ENCODE data around the gene TRMT1.

The TRMT1 gene

DNA sequence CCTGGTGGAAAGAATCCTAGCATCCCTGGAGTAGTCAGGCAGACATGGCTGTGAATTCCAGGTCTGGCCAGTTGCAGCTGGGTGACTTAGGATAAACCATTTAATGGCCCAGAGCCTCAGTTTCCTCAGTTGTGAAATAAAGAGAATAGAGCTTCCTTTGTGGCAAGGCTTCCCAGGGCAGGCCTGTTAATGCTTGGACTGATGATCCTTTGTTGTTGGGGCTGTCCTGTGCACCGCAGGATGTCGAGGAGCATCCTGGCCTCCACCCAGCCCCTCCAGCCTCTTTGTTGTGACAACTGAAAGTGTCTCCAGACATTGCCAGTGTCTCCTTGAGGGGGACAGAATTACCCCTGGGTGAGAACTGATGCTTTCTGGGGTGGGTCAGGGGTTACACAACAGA lies 30.2 kb downstream of the TRMT1 start:
- H3K27me3 ChIP-seq (ENCODE audit: insufficient read depth, low read length) = no peaks in the 10 kb centered on the region
- H3K27ac ChIP-seq (ENCODE audit: low read depth, low read length) = no peak overlapping the region
- H3K79me2 ChIP-seq (ENCODE audit: control insufficient read depth, insufficient read depth, low read length, unreplicated experiment) = peaks cover 2% of the 10 kb centered on the region
- no peak overlapping the region for H2AFZ ChIP-seq (ENCODE audit: low read length, unreplicated experiment)
- no peak overlapping the region for H3K4me3 ChIP-seq (ENCODE audit: low read depth, low read length)
- H3K4me1 ChIP-seq (ENCODE audit: control insufficient read depth, insufficient read depth, low read length, unreplicated experiment) = peaks cover 4% of the 10 kb centered on the region
- H3K36me3 ChIP-seq (ENCODE audit: insufficient read depth, low read length) = no peaks in the 10 kb centered on the region

DNA sequence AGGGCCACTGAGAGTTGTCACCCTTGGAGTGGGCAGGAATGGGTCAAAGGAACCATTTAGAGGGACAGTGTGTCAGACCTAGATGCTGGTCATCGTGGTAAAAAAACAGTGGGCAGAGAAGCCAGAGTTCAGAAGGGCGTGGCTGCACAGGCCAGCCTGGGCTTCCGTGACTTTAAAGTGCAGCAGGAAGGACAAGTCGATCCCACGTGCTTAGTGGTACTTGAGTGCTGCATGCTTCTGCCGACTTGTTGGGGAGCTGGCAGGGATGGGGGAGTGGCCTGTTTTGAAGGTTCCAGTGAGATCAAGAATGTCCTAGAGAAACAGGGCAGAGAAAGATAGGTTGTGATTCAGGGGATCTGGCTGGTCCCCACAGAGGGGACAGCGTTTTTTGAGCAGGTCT lies 30.9 kb downstream of the TRMT1 start:
- no peaks in the 10 kb centered on the region for H3K27me3 ChIP-seq (ENCODE audit: insufficient read depth, low read length)
- no peaks in the 10 kb centered on the region for H3K36me3 ChIP-seq (ENCODE audit: insufficient read depth, low read length)

DNA sequence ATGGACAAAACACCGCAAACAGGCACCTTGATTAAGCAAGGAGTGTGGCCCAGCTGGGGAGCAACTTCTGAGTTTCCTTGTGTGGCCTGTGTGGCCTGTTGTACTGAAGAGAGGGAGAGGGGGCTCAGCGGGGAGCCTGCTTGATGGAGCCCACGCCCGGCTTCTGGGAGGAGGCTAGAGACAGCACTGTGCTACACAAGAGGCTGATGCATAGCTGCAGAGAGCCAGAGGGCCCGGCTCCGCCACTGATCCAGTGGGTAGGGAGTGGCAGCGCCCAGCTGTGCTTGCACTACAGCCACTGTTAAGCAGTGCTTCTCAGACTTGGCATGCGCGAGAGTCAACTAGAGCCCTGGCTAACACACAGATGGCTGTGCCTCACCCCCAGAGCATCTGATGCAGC lies 32.9 kb downstream of the TRMT1 start:
- H2AFZ ChIP-seq (ENCODE audit: low read length, unreplicated experiment) = no peak overlapping the region
- no peaks in the 10 kb centered on the region; the same call in 1 of the 2 replicates for H3K36me3 ChIP-seq (ENCODE audit: insufficient read depth, low read length)
- H3K4me1 ChIP-seq (ENCODE audit: control insufficient read depth, insufficient read depth, low read length, unreplicated experiment) = peaks cover 14% of the 10 kb centered on the region
- H3K27me3 ChIP-seq (ENCODE audit: insufficient read depth, low read length) = no peaks in the 10 kb centered on the region
- no peak overlapping the region for H3K4me3 ChIP-seq (ENCODE audit: low read depth, low read length)
- H3K27ac ChIP-seq (ENCODE audit: low read depth, low read length) = no peak overlapping the region
- H3K79me2 ChIP-seq (ENCODE audit: control insufficient read depth, insufficient read depth, low read length, unreplicated experiment) = peaks cover 2% of the 10 kb centered on the region

More for the DNA sequence above, 30.9 kb downstream of the TRMT1 start:
- Histone ChIP-seq H3K4me3 (ENCODE audit: low read depth, low read length) (no peak overlapping the region), H3K79me2 (ENCODE audit: control insufficient read depth, insufficient read depth, low read length, unreplicated experiment) (peaks cover 2% of the 10 kb centered on the region), H3K27ac (ENCODE audit: low read depth, low read length) (no peak overlapping the region), H3K4me1 (ENCODE audit: control insufficient read depth, insufficient read depth, low read length, unreplicated experiment) (no peaks in the 10 kb centered on the region), H2AFZ (ENCODE audit: low read length, unreplicated experiment) (no peak overlapping the region)

DNA sequence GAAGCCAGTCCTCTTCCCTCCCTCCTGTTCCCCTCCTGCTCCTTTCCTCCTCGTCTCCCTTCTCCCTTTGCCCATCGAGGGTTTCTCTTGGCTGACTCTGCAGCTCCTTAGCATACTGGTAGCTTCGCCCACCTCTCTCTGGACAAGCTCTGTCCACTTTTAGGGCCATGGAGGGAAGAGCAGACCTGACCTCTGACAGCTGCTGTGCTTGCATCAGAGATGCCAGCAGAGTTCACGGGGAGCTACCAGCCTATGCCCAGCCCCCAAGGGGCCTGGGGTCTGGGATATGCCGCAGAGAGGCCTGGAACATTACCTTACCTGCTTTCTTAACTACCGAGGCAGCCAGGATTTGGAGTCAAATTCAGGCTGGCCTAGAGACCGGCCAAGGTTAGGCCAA lies 33.5 kb downstream of the TRMT1 start:
- no peaks in the 10 kb centered on the region; the same call in 1 of the 2 replicates for H3K36me3 ChIP-seq (ENCODE audit: insufficient read depth, low read length)
- no peaks in the 10 kb centered on the region for H3K27me3 ChIP-seq (ENCODE audit: insufficient read depth, low read length)
- H3K4me3 ChIP-seq (ENCODE audit: low read depth, low read length) = no peak overlapping the region
- no peak overlapping the region for H2AFZ ChIP-seq (ENCODE audit: low read length, unreplicated experiment)
- H3K79me2 ChIP-seq (ENCODE audit: control insufficient read depth, insufficient read depth, low read length, unreplicated experiment) = peaks cover 2% of the 10 kb centered on the region
- H3K4me1 ChIP-seq (ENCODE audit: control insufficient read depth, insufficient read depth, low read length, unreplicated experiment) = peaks cover 15% of the 10 kb centered on the region
- H3K27ac ChIP-seq (ENCODE audit: low read depth, low read length) = no peak overlapping the region

DNA sequence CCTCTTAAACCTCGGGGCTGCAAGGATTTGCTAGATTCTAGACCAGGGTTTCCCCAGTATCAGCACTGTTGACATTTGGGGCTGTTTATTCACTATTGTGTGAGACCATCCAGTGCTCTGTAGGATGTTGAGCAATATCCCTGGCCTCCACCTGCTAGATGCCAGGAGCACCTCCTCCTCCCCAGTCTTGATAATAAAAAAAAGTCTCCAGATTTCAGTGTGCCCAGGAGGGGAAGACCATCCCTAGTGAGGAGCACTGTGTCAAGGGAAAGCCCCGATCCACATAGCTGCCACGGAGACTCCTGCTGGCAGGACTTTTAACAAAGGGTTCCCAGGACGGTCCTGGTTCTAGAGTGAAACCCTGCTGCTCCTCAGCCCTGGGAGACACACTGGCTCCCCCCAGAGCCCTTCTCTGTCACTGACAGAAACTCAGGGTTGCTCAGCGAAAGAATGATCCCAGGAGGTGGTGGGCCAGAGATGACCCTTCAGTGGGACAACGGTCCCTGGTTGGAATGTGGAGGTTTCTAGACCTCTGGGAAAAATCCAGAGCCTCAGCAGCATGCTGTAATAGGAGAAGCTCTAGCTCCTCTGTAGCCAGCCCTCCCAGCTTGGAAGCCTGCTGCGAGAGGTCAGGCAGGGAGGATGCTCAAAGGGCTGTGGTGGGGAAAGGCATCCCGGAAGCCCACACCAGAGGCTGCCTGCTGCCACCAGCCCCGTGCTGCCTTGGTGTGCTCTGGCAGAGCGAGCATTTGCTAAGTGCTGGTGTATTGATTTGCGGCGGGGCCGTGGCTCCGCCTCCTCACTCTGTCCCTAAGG lies 34.1 kb downstream of the TRMT1 start:
- H3K4me1 ChIP-seq (ENCODE audit: control insufficient read depth, insufficient read depth, low read length, unreplicated experiment) = peaks cover 15% of the 10 kb centered on the region
- no peaks in the 10 kb centered on the region for H3K27me3 ChIP-seq (ENCODE audit: insufficient read depth, low read length)
- H3K36me3 ChIP-seq (ENCODE audit: insufficient read depth, low read length) = no peaks in the 10 kb centered on the region; the same call in 1 of the 2 replicates

DNA sequence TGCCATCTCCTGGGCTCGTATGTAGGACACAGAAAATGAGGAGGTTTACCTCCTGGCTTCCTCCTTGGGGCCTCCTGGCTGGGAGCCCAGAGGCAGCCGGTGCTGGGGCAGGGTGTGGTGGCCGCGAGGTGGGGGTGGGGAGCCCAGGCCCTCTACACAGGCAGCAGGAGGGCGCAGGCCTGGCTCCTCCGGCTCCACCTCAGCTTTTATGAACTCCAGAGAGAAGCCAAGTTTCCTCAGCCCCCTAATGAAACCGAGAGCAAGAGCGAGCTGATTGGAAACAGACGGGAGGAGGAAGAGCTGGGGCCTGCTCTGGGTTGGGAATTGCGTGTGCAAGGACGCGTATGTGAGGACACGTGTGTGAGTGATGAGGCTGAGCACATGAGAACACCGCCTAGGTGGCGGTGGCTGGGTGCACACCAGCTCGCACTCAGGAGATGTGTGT lies 37.0 kb downstream of the TRMT1 start:
- H3K79me2 ChIP-seq (ENCODE audit: control insufficient read depth, insufficient read depth, low read length, unreplicated experiment) = no peaks in the 10 kb centered on the region
- H3K36me3 ChIP-seq (ENCODE audit: insufficient read depth, low read length) = no peaks in the 10 kb centered on the region; the same call in 1 of the 2 replicates
- no peaks in the 10 kb centered on the region for H3K27me3 ChIP-seq (ENCODE audit: insufficient read depth, low read length)
- no peak overlapping the region for H3K4me3 ChIP-seq (ENCODE audit: low read depth, low read length)
- H2AFZ ChIP-seq (ENCODE audit: low read length, unreplicated experiment) = no peak overlapping the region
- no peak overlapping the region; the same call in 1 of the 2 replicates for H3K27ac ChIP-seq (ENCODE audit: low read depth, low read length)
- H3K4me1 ChIP-seq (ENCODE audit: control insufficient read depth, insufficient read depth, low read length, unreplicated experiment) = peaks cover 15% of the 10 kb centered on the region

More for the DNA sequence above, 34.1 kb downstream of the TRMT1 start:
- Histone ChIP-seq H3K79me2 (ENCODE audit: control insufficient read depth, insufficient read depth, low read length, unreplicated experiment) (peaks cover 2% of the 10 kb centered on the region), H3K4me3 (ENCODE audit: low read depth, low read length) (no peak overlapping the region), H2AFZ (ENCODE audit: low read length, unreplicated experiment) (no peak overlapping the region), H3K27ac (ENCODE audit: low read depth, low read length) (no peak overlapping the region)

GRCh38 chr19:13078897-13079541 lies 37.5 kb downstream of the TRMT1 start:
- no peak overlapping the region for H3K27ac ChIP-seq (ENCODE audit: low read depth, low read length)
- H3K36me3 ChIP-seq (ENCODE audit: insufficient read depth, low read length) = no peaks in the 10 kb centered on the region; the same call in 1 of the 2 replicates
- no peaks in the 10 kb centered on the region for H3K27me3 ChIP-seq (ENCODE audit: insufficient read depth, low read length)
- H2AFZ ChIP-seq (ENCODE audit: low read length, unreplicated experiment) = no peak overlapping the region
- no peaks in the 10 kb centered on the region for H3K79me2 ChIP-seq (ENCODE audit: control insufficient read depth, insufficient read depth, low read length, unreplicated experiment)
- peaks cover 15% of the 10 kb centered on the region for H3K4me1 ChIP-seq (ENCODE audit: control insufficient read depth, insufficient read depth, low read length, unreplicated experiment)
- no peak overlapping the region for H3K4me3 ChIP-seq (ENCODE audit: low read depth, low read length)

DNA sequence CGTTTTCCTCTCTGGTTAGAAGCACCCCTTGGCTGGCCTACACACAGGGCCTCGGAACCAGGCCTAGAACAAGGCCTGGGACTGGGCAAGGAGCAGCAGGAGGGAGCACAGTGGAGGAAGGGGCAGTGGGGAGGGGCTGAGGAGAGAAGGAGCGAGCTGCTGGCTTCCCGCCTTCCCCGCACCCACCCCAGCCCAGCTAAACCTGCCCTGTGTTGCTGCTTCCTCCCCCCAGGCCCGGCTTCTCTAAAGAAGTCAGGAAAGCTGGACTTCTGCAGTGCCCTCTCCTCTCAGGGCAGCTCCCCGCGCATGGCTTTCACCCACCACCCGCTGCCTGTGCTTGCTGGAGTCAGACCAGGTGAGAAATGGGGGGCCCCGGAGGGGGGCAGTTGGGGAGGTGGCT lies 38.2 kb downstream of the TRMT1 start:
- H3K27me3 ChIP-seq (ENCODE audit: insufficient read depth, low read length) = no peaks in the 10 kb centered on the region
- no peak overlapping the region for H3K4me3 ChIP-seq (ENCODE audit: low read depth, low read length)
- peaks cover 15% of the 10 kb centered on the region for H3K4me1 ChIP-seq (ENCODE audit: control insufficient read depth, insufficient read depth, low read length, unreplicated experiment)
- H2AFZ ChIP-seq (ENCODE audit: low read length, unreplicated experiment) = no peak overlapping the region
- no peaks in the 10 kb centered on the region; the same call in 1 of the 2 replicates for H3K36me3 ChIP-seq (ENCODE audit: insufficient read depth, low read length)
- no peak overlapping the region for H3K27ac ChIP-seq (ENCODE audit: low read depth, low read length)
- no peaks in the 10 kb centered on the region for H3K79me2 ChIP-seq (ENCODE audit: control insufficient read depth, insufficient read depth, low read length, unreplicated experiment)

DNA sequence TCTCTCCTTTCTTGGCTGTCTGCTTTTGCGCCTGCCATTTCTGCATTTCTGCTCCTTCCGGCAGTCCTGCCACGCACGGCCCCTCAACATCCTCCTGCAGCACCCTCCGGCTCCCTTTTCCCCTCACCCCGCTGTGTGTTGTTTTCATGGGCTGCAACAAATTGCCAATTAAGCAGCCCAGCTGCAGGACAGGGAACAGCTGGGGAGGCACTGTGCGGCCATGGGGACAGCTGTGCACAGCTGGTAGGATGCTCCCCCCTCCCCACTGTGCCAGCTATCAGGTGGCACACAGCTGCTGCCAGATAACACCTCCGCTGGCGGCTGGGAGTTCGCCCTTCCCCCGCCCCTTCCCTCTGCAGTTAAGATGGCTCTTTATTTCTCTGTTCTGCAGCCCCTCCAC lies 39.3 kb downstream of the TRMT1 start:
- Histone ChIP-seq H3K4me3 (ENCODE audit: low read depth, low read length) (no peak overlapping the region), H2AFZ (ENCODE audit: low read length, unreplicated experiment) (no peak overlapping the region), H3K27me3 (ENCODE audit: insufficient read depth, low read length) (no peaks in the 10 kb centered on the region), H3K27ac (ENCODE audit: low read depth, low read length) (no peak overlapping the region), H3K36me3 (ENCODE audit: insufficient read depth, low read length) (no peaks in the 10 kb centered on the region; the same call in 1 of the 2 replicates), H3K4me1 (ENCODE audit: control insufficient read depth, insufficient read depth, low read length, unreplicated experiment) (peaks cover 15% of the 10 kb centered on the region), H3K79me2 (ENCODE audit: control insufficient read depth, insufficient read depth, low read length, unreplicated experiment) (no peaks in the 10 kb centered on the region)

DNA sequence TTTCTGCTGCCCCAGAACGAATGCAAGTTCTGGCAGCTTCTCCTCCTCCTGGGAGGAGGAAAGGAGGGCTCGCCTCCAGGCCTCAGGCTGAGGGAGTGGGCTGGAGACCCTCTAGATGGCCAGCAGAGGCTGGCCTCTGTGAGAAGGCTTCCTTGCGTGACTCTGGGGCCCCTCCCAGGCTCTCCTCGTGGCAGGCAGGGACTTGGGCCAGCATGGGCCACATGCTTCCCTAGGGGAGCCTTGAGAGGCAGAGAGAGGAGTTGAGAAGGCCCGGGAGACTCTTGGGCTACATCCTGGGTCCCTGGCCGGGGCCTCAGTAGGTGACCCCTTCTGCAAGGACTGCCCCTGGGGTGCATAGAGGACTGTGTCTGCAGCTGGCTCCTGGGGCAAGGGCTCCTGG lies 39.8 kb downstream of the TRMT1 start:
- Histone ChIP-seq H3K79me2 (ENCODE audit: control insufficient read depth, insufficient read depth, low read length, unreplicated experiment) (no peaks in the 10 kb centered on the region), H3K4me1 (ENCODE audit: control insufficient read depth, insufficient read depth, low read length, unreplicated experiment) (peaks cover 15% of the 10 kb centered on the region), H3K36me3 (ENCODE audit: insufficient read depth, low read length) (no peaks in the 10 kb centered on the region; the same call in 1 of the 2 replicates), H3K27me3 (ENCODE audit: insufficient read depth, low read length) (no peaks in the 10 kb centered on the region), H2AFZ (ENCODE audit: low read length, unreplicated experiment) (no peak overlapping the region), H3K4me3 (ENCODE audit: low read depth, low read length) (no peak overlapping the region), H3K27ac (ENCODE audit: low read depth, low read length) (no peak overlapping the region)

Measured in ACC112 (cell line).